Bronchial epithelial cell (primary cell): ENCODE results near the gene ARSI. TPM values are rescaled to one million over a fixed set of nuclear protein-coding genes. Genes with fewer than 3 reads are reported as not detected.

Source experiments
- DNase-seq: peaks from one replicate; pipeline ENCODE4 v3.0.0-alpha.2; 2010; ENCODE audit warnings: low read depth
- FAIRE-seq: peaks from 2 replicates; lab custom pipeline; 2011; peaks lifted over from hg19 to GRCh38; lab: Jason Lieb, UNC
- H3K27me3 ChIP-seq: 2 replicates; pipeline ENCODE4 v1.5.1; 2011; ENCODE audit warnings: low read length; ENCODE audit not compliant: control insufficient read depth, insufficient read depth
- H3K36me3 ChIP-seq: 2 replicates; pipeline ENCODE4 v1.5.1; 2011; ENCODE audit warnings: low read length; ENCODE audit not compliant: control insufficient read depth, insufficient read depth
- H3K4me3 ChIP-seq: 2 replicates; pipeline ENCODE4 v1.5.1; 2011; ENCODE audit warnings: mild to moderate bottlenecking, low read depth, low read length, control low read depth
- total RNA-seq: library from RNA; depleted of rRNA; stranded (reverse); fragments of >200 nt; gene quantifications from 2 replicates; pipeline ENCODE4 v1.2.1, GENCODE V29; 2014
- TF ChIP-seq, protein P1 (sequence below): IDR thresholded peaks from 2 replicates; pipeline ENCODE4 v1.5.1; 2011; ENCODE audit warnings: mild to moderate bottlenecking, moderate library complexity, low read length, control low read depth, inconsistent platforms; ENCODE audit not compliant: insufficient read depth, severe bottlenecking

The ARSI gene
- total RNA-seq, 1 donor from 2014 or later: 5.8 TPM

DNA sequence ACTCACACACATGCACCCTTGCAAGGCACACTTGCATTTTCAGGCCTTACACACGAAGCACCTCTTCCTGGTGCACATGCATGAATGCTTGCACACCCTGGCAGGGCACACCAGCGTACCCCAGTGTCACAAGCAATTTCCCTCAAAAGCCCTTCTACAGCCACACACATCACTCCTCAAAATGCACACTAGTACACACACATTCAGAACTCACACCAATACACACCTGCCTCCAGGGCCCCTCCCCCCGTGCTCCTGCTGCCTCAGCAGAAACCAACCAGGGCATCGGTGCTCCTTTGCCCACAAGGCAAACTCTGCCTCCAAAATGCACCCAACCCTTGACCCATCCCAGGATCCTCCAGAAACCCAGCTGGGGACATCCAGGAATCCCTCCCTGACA lies 14.3 kb downstream of the ARSI start:
- Histone ChIP-seq H3K27me3 (no peaks in the 10 kb centered on the region), H3K4me3 (no peak overlapping the region), H3K36me3 (no peaks in the 10 kb centered on the region)
- TF ChIP-seq, protein P1, sequence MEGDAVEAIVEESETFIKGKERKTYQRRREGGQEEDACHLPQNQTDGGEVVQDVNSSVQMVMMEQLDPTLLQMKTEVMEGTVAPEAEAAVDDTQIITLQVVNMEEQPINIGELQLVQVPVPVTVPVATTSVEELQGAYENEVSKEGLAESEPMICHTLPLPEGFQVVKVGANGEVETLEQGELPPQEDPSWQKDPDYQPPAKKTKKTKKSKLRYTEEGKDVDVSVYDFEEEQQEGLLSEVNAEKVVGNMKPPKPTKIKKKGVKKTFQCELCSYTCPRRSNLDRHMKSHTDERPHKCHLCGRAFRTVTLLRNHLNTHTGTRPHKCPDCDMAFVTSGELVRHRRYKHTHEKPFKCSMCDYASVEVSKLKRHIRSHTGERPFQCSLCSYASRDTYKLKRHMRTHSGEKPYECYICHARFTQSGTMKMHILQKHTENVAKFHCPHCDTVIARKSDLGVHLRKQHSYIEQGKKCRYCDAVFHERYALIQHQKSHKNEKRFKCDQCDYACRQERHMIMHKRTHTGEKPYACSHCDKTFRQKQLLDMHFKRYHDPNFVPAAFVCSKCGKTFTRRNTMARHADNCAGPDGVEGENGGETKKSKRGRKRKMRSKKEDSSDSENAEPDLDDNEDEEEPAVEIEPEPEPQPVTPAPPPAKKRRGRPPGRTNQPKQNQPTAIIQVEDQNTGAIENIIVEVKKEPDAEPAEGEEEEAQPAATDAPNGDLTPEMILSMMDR: no peak
- FAIRE-seq (no peak), DNase-seq (no peak)

DNA sequence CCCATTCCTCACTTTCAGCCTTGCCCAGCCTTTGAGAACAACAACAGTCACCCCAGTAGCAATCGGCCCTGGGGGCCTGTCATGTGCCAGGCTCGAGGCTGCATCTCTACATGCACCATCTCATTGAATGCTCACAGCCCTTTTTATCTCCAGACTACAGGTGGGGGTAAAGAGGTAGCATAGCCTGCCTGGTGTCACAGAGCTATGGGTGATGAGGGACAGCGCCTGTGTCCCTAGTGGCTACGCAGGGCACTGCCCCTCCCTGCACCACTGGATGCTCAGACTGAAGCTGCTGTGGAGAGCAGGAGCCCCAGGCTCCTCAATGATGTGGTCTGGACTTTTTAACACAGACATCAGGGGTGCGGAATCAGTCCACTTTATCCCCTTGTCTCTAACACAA lies 15.9 kb downstream of the ARSI start:
- H3K4me3 ChIP-seq: no peak overlapping the region
- FAIRE-seq (no peak), DNase-seq (no peak)
- TF ChIP-seq, protein P1: peak; percentile 58
- no peaks in the 10 kb centered on the region for H3K36me3 ChIP-seq
- no peaks in the 10 kb centered on the region for H3K27me3 ChIP-seq

DNA sequence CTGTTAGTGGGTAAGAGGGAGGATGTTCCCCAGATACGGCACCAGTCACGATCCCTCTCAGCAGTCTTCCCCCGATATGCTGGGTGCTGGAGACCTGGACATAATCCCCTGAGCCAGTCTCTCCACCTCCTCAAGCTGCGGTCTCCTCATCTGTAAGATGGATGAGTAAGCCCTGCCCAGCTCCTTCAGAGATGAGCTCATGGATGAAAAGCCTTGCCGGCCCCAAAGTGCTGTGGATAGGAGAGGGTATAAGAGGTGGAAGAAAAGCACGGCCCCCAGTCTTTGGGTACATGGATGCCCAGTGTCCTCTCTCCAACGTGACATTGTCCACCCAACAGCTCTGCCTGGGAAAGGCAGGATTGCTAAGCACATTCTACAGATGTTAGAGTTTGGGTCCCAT lies 17.6 kb downstream of the ARSI start:
- FAIRE-seq (no peak), DNase-seq (no peak)
- TF ChIP-seq, protein P1: no peak
- H3K4me3 ChIP-seq: no peak overlapping the region
- H3K36me3 ChIP-seq: no peaks in the 10 kb centered on the region
- H3K27me3 ChIP-seq: no peaks in the 10 kb centered on the region

DNA sequence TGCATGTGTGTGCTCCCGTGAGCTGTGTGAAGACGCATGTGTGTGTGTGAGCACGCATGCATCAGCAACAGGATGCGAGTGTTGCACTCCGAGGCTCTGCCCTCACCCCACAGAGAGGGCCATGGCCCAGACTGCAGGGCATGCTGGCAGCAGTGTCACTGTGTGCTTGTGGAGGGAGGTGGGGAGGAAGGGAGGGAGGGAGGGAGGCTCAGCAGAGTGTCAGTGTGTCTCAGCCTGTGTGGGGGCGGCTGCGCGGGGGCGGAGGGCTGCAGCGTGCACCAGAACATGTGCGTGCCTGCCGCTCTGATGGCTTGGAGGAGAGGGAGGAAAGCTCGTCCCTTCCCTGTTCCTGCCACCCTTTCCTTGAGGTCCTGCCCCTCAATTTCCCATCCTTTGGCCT lies 18.4 kb downstream of the ARSI start:
- Histone ChIP-seq H3K36me3 (no peaks in the 10 kb centered on the region), H3K4me3 (no peak overlapping the region), H3K27me3 (peaks cover 3% of the 10 kb centered on the region)
- DNase-seq (no peak), FAIRE-seq (no peak)
- TF ChIP-seq, protein P1: no peak

DNA sequence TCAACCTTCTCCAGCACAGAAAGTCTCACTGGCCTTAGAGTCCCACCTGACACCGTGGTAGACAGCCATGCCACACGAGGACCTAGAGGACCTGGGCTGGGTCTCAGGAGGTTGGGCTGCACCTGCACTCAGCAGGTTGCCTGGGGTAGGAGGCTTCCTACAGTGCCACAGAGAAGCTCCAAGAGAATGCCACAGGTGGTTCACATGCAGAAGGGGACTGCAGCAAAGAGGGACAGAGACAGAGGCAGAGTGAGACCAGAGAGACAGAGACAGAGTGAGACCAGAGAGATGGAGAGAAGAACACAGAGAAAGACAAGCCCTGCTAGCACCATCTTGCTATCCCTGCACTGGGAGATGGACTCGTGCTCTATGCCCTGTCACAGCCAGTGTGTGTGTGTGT lies 18.8 kb downstream of the ARSI start:
- TF ChIP-seq, protein P1: no peak
- Histone ChIP-seq H3K4me3 (no peak overlapping the region), H3K36me3 (no peaks in the 10 kb centered on the region), H3K27me3 (peaks cover 3% of the 10 kb centered on the region)
- peak; percentile 73 for FAIRE-seq
- DNase-seq: no peak

DNA sequence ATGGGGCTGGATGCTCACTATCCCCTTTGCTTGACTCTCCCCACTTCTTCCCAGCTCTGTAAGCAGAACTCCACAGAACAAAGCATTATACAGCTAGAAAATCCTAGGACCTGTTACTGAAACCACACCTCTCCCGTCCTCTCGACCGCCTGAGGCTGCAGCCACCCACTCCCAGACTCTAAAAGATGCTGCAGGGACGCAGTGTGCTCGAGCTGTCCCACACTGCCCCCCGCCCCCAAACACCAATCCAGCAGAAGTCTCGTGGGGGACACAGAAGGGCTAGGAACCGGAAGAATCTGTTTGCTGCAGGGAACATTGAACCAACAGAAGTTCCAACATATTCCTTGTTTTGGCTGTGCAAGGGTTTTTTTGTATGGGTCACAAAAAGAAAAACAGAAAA lies 20.7 kb downstream of the ARSI start:
- peaks cover 3% of the 10 kb centered on the region for H3K27me3 ChIP-seq
- DNase-seq: no peak
- no peaks in the 10 kb centered on the region for H3K36me3 ChIP-seq
- H3K4me3 ChIP-seq: no peak overlapping the region
- FAIRE-seq: no peak
- TF ChIP-seq, protein P1: no peak
